ENCODE results near the gene KHDC3L. TPM values are rescaled to one million over a fixed set of nuclear protein-coding genes. Genes with fewer than 3 reads are reported as not detected.

The KHDC3L gene
- total RNA-seq, 1 experiment from 2014 or later = 0.22 TPM

DNA sequence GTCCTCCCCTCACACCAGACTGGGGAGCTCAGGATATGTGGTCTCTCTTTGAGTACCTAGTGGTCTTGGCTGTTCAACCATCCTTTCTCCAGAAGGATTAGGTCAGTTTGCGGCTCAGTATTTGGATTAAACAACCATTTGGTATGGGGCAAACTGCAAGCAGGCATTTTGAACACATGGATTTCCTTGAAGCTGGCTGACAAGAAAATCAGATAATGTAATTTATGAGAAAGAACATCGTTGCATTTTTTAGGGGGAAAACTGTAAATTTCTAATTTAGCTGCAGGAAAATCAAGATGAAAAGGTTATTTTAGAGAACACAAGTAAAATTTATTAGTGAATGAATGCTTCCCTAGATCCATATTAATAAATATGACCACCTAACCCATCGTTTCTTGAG, 33.7 kb upstream of the KHDC3L start:
- Histone ChIP-seq H2AFZ (ENCODE audit: low read length) (no peak overlapping the region), H2BK120ac (ENCODE audit: low read depth, low read length, poor library complexity, severe bottlenecking) (no peak overlapping the region), H3K27me3 (ENCODE audit: insufficient read depth, low read length) (no peaks in the 10 kb centered on the region), H3K4me2 (ENCODE audit: insufficient read depth, insufficient read length, low read length) (no peak overlapping the region), H2BK12ac (ENCODE audit: insufficient read length, low read depth, low read length) (no peak overlapping the region), H4K91ac (ENCODE audit: insufficient read length, low read depth, low read length) (no peak overlapping the region), H2AK5ac (ENCODE audit: insufficient read length, low read length) (no peak overlapping the region), H3K79me2 (ENCODE audit: insufficient read depth, low read length) (no peaks in the 10 kb centered on the region), H3K4ac (ENCODE audit: low read depth, low read length) (no peak overlapping the region), H2BK15ac (ENCODE audit: low read depth, low read length) (no peak overlapping the region), H4K8ac (replicated peaks; ENCODE audit: insufficient read length, low read depth, low read length) (no peak overlapping the region), H3K23ac (ENCODE audit: insufficient read length, low read depth, low read length) (no peak overlapping the region), H3K14ac (ENCODE audit: insufficient read depth, low read length) (no peak overlapping the region), H4K20me1 (ENCODE audit: control insufficient read depth, insufficient read depth, insufficient read length) (no peaks in the 10 kb centered on the region), H3K23me2 (ENCODE audit: insufficient read length, low read depth, low read length, poor library complexity, severe bottlenecking) (no peaks in the 10 kb centered on the region), H2BK20ac (ENCODE audit: low read depth, low read length, poor library complexity, severe bottlenecking) (no peak overlapping the region), H3K79me1 (ENCODE audit: insufficient read depth, low read depth, low read length, poor library complexity, severe bottlenecking) (no peaks in the 10 kb centered on the region), H3T11ph (ENCODE audit: low read length) (no peak overlapping the region), H3K9me3 (ENCODE audit: control insufficient read depth, low read depth, low read length) (no peaks in the 10 kb centered on the region), H3K27ac (ENCODE audit: insufficient read length, low read depth, low read length) (no peak overlapping the region), H3K9ac (ENCODE audit: extremely low read depth, insufficient read length, low read length) (no peak overlapping the region), H2BK5ac (ENCODE audit: insufficient read length, low read length) (no peak overlapping the region), H3K56ac (ENCODE audit: insufficient read length, low read depth, low read length) (no peak overlapping the region), H3K18ac (ENCODE audit: insufficient read length, low read depth, low read length) (no peak overlapping the region), H4K5ac (ENCODE audit: insufficient read length, low read depth, low read length) (no peak overlapping the region), H3K4me1 (ENCODE audit: insufficient read depth, low read length) (no peaks in the 10 kb centered on the region)
- TF ChIP-seq, protein P1, sequence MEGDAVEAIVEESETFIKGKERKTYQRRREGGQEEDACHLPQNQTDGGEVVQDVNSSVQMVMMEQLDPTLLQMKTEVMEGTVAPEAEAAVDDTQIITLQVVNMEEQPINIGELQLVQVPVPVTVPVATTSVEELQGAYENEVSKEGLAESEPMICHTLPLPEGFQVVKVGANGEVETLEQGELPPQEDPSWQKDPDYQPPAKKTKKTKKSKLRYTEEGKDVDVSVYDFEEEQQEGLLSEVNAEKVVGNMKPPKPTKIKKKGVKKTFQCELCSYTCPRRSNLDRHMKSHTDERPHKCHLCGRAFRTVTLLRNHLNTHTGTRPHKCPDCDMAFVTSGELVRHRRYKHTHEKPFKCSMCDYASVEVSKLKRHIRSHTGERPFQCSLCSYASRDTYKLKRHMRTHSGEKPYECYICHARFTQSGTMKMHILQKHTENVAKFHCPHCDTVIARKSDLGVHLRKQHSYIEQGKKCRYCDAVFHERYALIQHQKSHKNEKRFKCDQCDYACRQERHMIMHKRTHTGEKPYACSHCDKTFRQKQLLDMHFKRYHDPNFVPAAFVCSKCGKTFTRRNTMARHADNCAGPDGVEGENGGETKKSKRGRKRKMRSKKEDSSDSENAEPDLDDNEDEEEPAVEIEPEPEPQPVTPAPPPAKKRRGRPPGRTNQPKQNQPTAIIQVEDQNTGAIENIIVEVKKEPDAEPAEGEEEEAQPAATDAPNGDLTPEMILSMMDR (conservative IDR thresholded peaks at IDR 0.05) = no peak
- Mint-ChIP-seq H3K27me3 (ENCODE audit: low read depth) (no peaks in the 10 kb centered on the region; the same call in 1 of the 2 replicates), H3K4me3 (no peak overlapping the region), H3K27ac (no peak overlapping the region), H3K36me3 (ENCODE audit: insufficient read depth in 1 of 3, low read depth in 3 of 3) (no peaks in the 10 kb centered on the region), H3K4me1 (peaks cover 5 to 6% of the 10 kb centered on the region in 2 experiments; a peak in 3 of 4 replicates), H3K9me3 (no peaks in the 10 kb centered on the region)
- no CpG with 5 or more reads among the region's 3 CpGs for WGBS (ENCODE audit: extremely low coverage, insufficient read length, low lambda C conversion rate)
- DNase-seq = no peak
